Measurements from ENCODE around the gene CHST1. TPM values are rescaled to one million over a fixed set of nuclear protein-coding genes. Genes with fewer than 3 reads are reported as not detected.

The CHST1 gene
- polyA plus RNA-seq, 3 donors: not detected

DNA sequence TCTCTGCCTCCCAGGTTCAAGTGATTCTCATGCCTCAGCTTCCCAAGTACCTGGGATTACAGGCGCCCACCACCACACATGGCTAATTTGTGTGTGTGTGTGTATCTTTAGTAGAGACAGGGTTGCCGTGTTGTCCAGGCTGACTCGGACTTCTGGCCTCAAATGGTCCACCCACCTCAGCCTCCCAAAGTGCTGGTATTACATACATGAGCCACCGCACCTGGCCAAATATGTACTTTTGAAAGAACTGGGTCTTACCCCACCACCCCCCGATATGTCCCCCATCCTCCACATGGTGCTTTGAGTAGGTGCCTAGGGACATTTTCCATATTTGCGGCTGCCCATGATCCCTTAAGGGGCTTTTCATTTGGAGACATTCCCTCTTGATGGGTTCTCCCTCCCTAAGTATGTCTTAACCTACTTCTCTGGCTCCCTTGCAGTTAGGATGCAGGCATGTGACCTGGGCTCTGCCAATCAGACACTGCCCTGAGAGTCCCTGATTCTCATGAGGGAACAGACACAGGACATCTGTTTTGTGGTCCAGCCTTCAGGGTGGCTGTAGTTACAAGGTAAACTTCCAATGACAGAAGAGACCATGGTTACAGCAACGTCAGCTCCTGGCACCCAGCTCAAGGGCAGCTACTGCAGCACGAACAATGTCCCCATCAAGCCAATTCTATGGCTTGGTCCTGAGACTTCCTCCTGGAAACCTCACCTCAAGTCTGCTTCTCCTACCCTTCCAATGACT lies 48.4 kb downstream of the CHST1 start:
- Histone ChIP-seq H3K36me3 (replicated peaks in 1 of 2; ENCODE audit: control insufficient read depth in 1 of 2, insufficient read depth in 2 of 2, low read length in 2 of 2) (no peaks in the 10 kb centered on the region), H2AFZ (ENCODE audit: insufficient read depth, low read depth, low read length, poor library complexity, severe bottlenecking) (no peak overlapping the region), H3K4me3 (replicated peaks in 1 of 3; ENCODE audit: low read depth in 2 of 3, low read length in 3 of 3) (no peak overlapping the region), H3K4me2 (replicated peaks; ENCODE audit: extremely low read depth, low read length, poor library complexity, severe bottlenecking) (no peak overlapping the region), H3K27me3 (ENCODE audit: control insufficient read depth in 2 of 2, insufficient read depth in 2 of 2, low read length in 2 of 2) (peaks cover 15 to 18% of the 10 kb centered on the region in 2 donors), H3K9me3 (replicated peaks in 1 of 2; ENCODE audit: control insufficient read depth in 1 of 2, insufficient read depth in 1 of 2, low read length in 2 of 2) (peaks cover 21% of the 10 kb centered on the region in 2 donors), H4K20me1 (ENCODE audit: insufficient read depth, low read length) (no peaks in the 10 kb centered on the region), H3K79me2 (ENCODE audit: insufficient read depth, low read length) (no peaks in the 10 kb centered on the region), H3K27ac (ENCODE audit: low read depth in 1 of 2, low read length in 2 of 2) (no peak overlapping the region), H3K4me1 (ENCODE audit: control insufficient read depth in 1 of 2, insufficient read depth in 2 of 2, low read length in 2 of 2) (no peaks in the 10 kb centered on the region), H3K9ac (ENCODE audit: insufficient read depth, low read length, poor library complexity, severe bottlenecking) (no peak overlapping the region)
- TF ChIP-seq CTCF (IDR thresholded peaks at IDR 0.05): no peak
- Mint-ChIP-seq H3K27ac (peak overlapping the region in 1 of 7 donors; percentile 50), H3K4me1 (no peaks in the 10 kb centered on the region), H3K36me3 (no peaks in the 10 kb centered on the region), H3K9me3 (peaks cover 17 to 32% (median 21%) of the 10 kb centered on the region in 7 donors), H3K4me3 (peak overlapping the region in 1 of 2 donors; percentile 49), H3K27me3 (ENCODE audit: low read depth in 3 of 3) (peaks cover 37 to 53% (median 43%) of the 10 kb centered on the region in 3 donors)
- intact Hi-C loops (cut with micrococcal nuclease): no loop called here
- DNase-seq: no peak
- 92% methylated on average over 3 of the region's 8 CpGs for WGBS (ENCODE audit: insufficient coverage)

- H3K4me3 Mint-ChIP-seq: no peak overlapping the region
- no peak overlapping the region for H3K27ac Mint-ChIP-seq
- no peaks in the 10 kb centered on the region for H3K36me3 Mint-ChIP-seq
- Histone ChIP-seq H3K9ac (ENCODE audit: insufficient read depth, low read length, poor library complexity, severe bottlenecking) (no peak overlapping the region), H3K27me3 (ENCODE audit: control insufficient read depth in 2 of 2, insufficient read depth in 2 of 2, low read length in 2 of 2) (peaks cover 17 to 19% of the 10 kb centered on the region in 2 donors), H3K4me1 (ENCODE audit: control insufficient read depth in 1 of 2, insufficient read depth in 2 of 2, low read length in 2 of 2) (peaks cover 4 to 6% of the 10 kb centered on the region in 2 donors), H3K79me2 (ENCODE audit: insufficient read depth, low read length) (no peaks in the 10 kb centered on the region), H3K27ac (ENCODE audit: low read depth in 1 of 2, low read length in 2 of 2) (no peak overlapping the region), H3K4me2 (replicated peaks; ENCODE audit: extremely low read depth, low read length, poor library complexity, severe bottlenecking) (no peak overlapping the region), H3K4me3 (replicated peaks in 1 of 3; ENCODE audit: low read depth in 2 of 3, low read length in 3 of 3) (no peak overlapping the region), H3K9me3 (replicated peaks in 1 of 2; ENCODE audit: control insufficient read depth in 1 of 2, insufficient read depth in 1 of 2, low read length in 2 of 2) (peaks cover 4 to 6% of the 10 kb centered on the region in 2 donors), H4K20me1 (ENCODE audit: insufficient read depth, low read length) (no peaks in the 10 kb centered on the region), H3K36me3 (replicated peaks in 1 of 2; ENCODE audit: control insufficient read depth in 1 of 2, insufficient read depth in 2 of 2, low read length in 2 of 2) (no peaks in the 10 kb centered on the region), H2AFZ (ENCODE audit: insufficient read depth, low read depth, low read length, poor library complexity, severe bottlenecking) (no peak overlapping the region)
- TF ChIP-seq CTCF (IDR thresholded peaks at IDR 0.05): no peak
- H3K27me3 Mint-ChIP-seq (ENCODE audit: low read depth in 3 of 3): peaks cover 48 to 61% (median 49%) of the 10 kb centered on the region in 3 donors
- DNase-seq: no peak
- H3K9me3 Mint-ChIP-seq: peaks cover 5 to 18% (median 9%) of the 10 kb centered on the region in 7 donors
- WGBS (ENCODE audit: insufficient coverage): 80% methylated on average over 1 of the region's 4 CpGs
- H3K4me1 Mint-ChIP-seq: peaks cover 11% of the 10 kb centered on the region
- intact Hi-C loops (cut with micrococcal nuclease): no loop called here
Observed at GRCh38 chr11:45615182-45615792, 50.1 kb downstream of the CHST1 start.
